Activated CD4-positive, alpha-beta T cell treated with anti-CD3 and anti-CD28 coated beads, Interleukin-2, Interleukin-6, amounts not matched to agents 100 ng/mL and 50 ng/mL, durations not matched to agents 16 hours and 8 hours (primary cell): ENCODE data around the gene MEGF11.

Source experiments
- DNase-seq: peaks from one replicate; pipeline ENCODE4 v3.0.0-alpha.2; 2020

Gene MEGF11

GRCh38 chr15:66046326-66046725 is 207.2 kb downstream of the MEGF11 start:
- no peak for DNase-seq

GRCh38 chr15:66045542-66045941 is 208.0 kb downstream of the MEGF11 start:
- no peak for DNase-seq

GRCh38 chr15:66044837-66045236 is 208.7 kb downstream of the MEGF11 start:
- no peak for DNase-seq

GRCh38 chr15:66043264-66043663 is 210.3 kb downstream of the MEGF11 start:
- no peak for DNase-seq

- no peak for DNase-seq
These were observed 210.9 kb downstream of the MEGF11 start for GRCh38 chr15:66042624-66043023.

GRCh38 chr15:66041276-66041675 is 212.3 kb downstream of the MEGF11 start:
- DNase-seq = no peak

GRCh38 chr15:66040211-66040892 is 213.2 kb downstream of the MEGF11 start:
- no peak for DNase-seq

- no peak for DNase-seq
These were observed 214.3 kb downstream of the MEGF11 start for GRCh38 chr15:66039117-66039871.

GRCh38 chr15:66038387-66039116 is 215.0 kb downstream of the MEGF11 start:
- no peak for DNase-seq

- no peak for DNase-seq
These were observed 216.7 kb downstream of the MEGF11 start for GRCh38 chr15:66036859-66037258.

GRCh38 chr15:66035901-66036300 is 217.6 kb downstream of the MEGF11 start:
- DNase-seq = no peak

- DNase-seq = no peak
These were observed 220.4 kb downstream of the MEGF11 start for GRCh38 chr15:66033143-66033542.

- DNase-seq = no peak
These were observed 221.5 kb downstream of the MEGF11 start for GRCh38 chr15:66032006-66032405.

- no peak for DNase-seq
These were observed 222.9 kb downstream of the MEGF11 start for GRCh38 chr15:66030650-66031049.

- DNase-seq = no peak
These were observed 223.9 kb downstream of the MEGF11 start for GRCh38 chr15:66029650-66030049.

- DNase-seq = no peak
These were observed 226.2 kb downstream of the MEGF11 start for GRCh38 chr15:66027268-66027805.

- DNase-seq = no peak
These were observed 227.6 kb downstream of the MEGF11 start for GRCh38 chr15:66025972-66026371.

- no peak for DNase-seq
These were observed 228.5 kb downstream of the MEGF11 start for GRCh38 chr15:66025015-66025452.

- DNase-seq = no peak
These were observed 229.4 kb downstream of the MEGF11 start for GRCh38 chr15:66024116-66024515.

GRCh38 chr15:66023311-66023972 is 230.1 kb downstream of the MEGF11 start:
- DNase-seq = no peak

- DNase-seq = no peak
These were observed 231.4 kb downstream of the MEGF11 start for GRCh38 chr15:66022163-66022525.

- DNase-seq = no peak
These were observed 231.9 kb downstream of the MEGF11 start for GRCh38 chr15:66021496-66022162.
